HepG2 (cell line): ENCODE measurements around the gene TSEN54. TPM values are rescaled to one million over a fixed set of nuclear protein-coding genes. Genes with fewer than 3 reads are reported as not detected.

ENCODE experiments used
- ASH2L ChIP-seq: fragments of 300-600, 200-600 bp; sonication (generic); IDR thresholded peaks from 2 replicates; pipeline ENCODE4 v1.7.0; 2017; ENCODE audit warnings: low read depth, mild to moderate bottlenecking, moderate library complexity, mixed read lengths, low read length; ENCODE audit not compliant: insufficient read length
- CBFB ChIP-seq: sonication (generic); formaldehyde crosslinking; IDR thresholded peaks from 2 replicates; pipeline ENCODE4 v1.4.0; 2020; ENCODE audit warnings: missing genetic modification reagents
- FOSL2 ChIP-seq: sonication (generic); formaldehyde crosslinking; IDR thresholded peaks from 2 replicates; pipeline ENCODE4 v1.4.0; 2020; ENCODE audit warnings: missing genetic modification reagents
- GATAD1 ChIP-seq: IDR thresholded peaks from 2 replicates; pipeline ENCODE4 v1.6.1; 2016; ENCODE audit warnings: missing genetic modification reagents, missing compliant biosample characterization
- HOXA5 ChIP-seq: sonication (generic); formaldehyde crosslinking; IDR thresholded peaks from 2 replicates; pipeline ENCODE4 v1.4.0; 2020; ENCODE audit warnings: missing genetic modification reagents
- KDM2A ChIP-seq: sonication (generic); formaldehyde crosslinking; IDR thresholded peaks from 2 replicates; pipeline ENCODE4 v1.4.0; 2020; ENCODE audit warnings: low read depth, missing genetic modification reagents, borderline replicate concordance
- POLR2A ChIP-seq, 2 experiments: IDR thresholded peaks; 2 replicates each; pipeline ENCODE4 v1.6.1; 2011; ENCODE audit warnings: low read depth in 2 of 2, low read length in 2 of 2, mild to moderate bottlenecking in 1 of 2, moderate library complexity in 1 of 2; ENCODE audit not compliant: insufficient read depth in 1 of 2
- SMAD1 ChIP-seq: sonication (generic); formaldehyde crosslinking; IDR thresholded peaks from 2 replicates; pipeline ENCODE4 v1.4.0; 2020; ENCODE audit warnings: missing genetic modification reagents, low read depth, mild to moderate bottlenecking, borderline replicate concordance
- TEAD3 ChIP-seq: optimal IDR thresholded peaks from 2 replicates; pipeline ENCODE3; 2016; ENCODE audit warnings: borderline replicate concordance
- TGIF2 ChIP-seq: IDR thresholded peaks from 2 replicates; pipeline ENCODE4 v1.6.1; 2016; ENCODE audit warnings: control low read depth, missing compliant biosample characterization
- ZEB1 ChIP-seq: IDR thresholded peaks from 2 replicates; pipeline ENCODE4 v1.6.1; 2012; ENCODE audit warnings: mild to moderate bottlenecking, low read depth, inconsistent platforms; ENCODE audit not compliant: insufficient replicate concordance
- ZNF292 ChIP-seq: sonication (generic); formaldehyde crosslinking; IDR thresholded peaks from 2 replicates; pipeline ENCODE4 v1.8.1; 2022; ENCODE audit warnings: mild to moderate bottlenecking, low read depth, missing genetic modification reagents, borderline replicate concordance
- ZNF768 ChIP-seq: sonication (generic); formaldehyde crosslinking; IDR thresholded peaks from 2 replicates; pipeline ENCODE4 v1.4.0; 2020; ENCODE audit warnings: missing genetic modification reagents
- ZNF792 ChIP-seq: IDR thresholded peaks from 2 replicates; pipeline ENCODE4 v1.6.1; 2016
- ZNF891 ChIP-seq: sonication (generic); formaldehyde crosslinking; IDR thresholded peaks from 2 replicates; pipeline ENCODE4 v1.5.0; 2020; ENCODE audit warnings: mild to moderate bottlenecking, missing genetic modification reagents
- polyA plus RNA-seq, 8 experiments: library from polyadenylated mRNA; depleted of rRNA in 3 of 8; stranded (reverse) in 7 of 8; unstranded in 1 of 8; fragments of >200 nt; fragmentation: Illumina TruSeq in 4 of 8; extraction: Trizol in 4 of 8; gene quantifications; 2 replicates each; pipeline versions ENCODE4 v1.2.1 to v1.2.3, GENCODE V29; 2011 to 2016; ENCODE audit warnings: low read depth in 4 of 8, missing spikeins in 1 of 8, mixed read lengths in 1 of 8; ENCODE audit not compliant: insufficient read depth in 1 of 8
- total RNA-seq, 5 experiments: library from RNA; depleted of rRNA; stranded (reverse); fragments of >200 nt; fragmentation: Illumina TruSeq; extraction: Trizol; gene quantifications; 2 replicates each; pipeline ENCODE4 v1.2.3, GENCODE V29; 2016; ENCODE audit warnings: low read depth in 1 of 5
- TF ChIP-seq, protein P1 (sequence below): sonication (generic); formaldehyde crosslinking; IDR thresholded peaks from 2 replicates; pipeline ENCODE4 v1.4.0; 2020; ENCODE audit warnings: mild to moderate bottlenecking, missing genetic modification reagents
- TF ChIP-seq, protein P2 (sequence below): sonication (generic); formaldehyde crosslinking; IDR thresholded peaks from 2 replicates; pipeline ENCODE4 v1.9.0; 2022; ENCODE audit warnings: missing genetic modification reagents, mild to moderate bottlenecking, borderline replicate concordance
- TF ChIP-seq, protein P3 (sequence below): sonication (generic); formaldehyde crosslinking; IDR thresholded peaks from 2 replicates; pipeline ENCODE4 v1.4.0; 2020; ENCODE audit warnings: missing genetic modification reagents
- TF ChIP-seq, protein P4 (sequence below): sonication (generic); formaldehyde crosslinking; IDR thresholded peaks from 2 replicates; pipeline ENCODE4 v1.5.0; 2020; ENCODE audit warnings: mild to moderate bottlenecking, missing genetic modification reagents, borderline replicate concordance

The TSEN54 gene
- total and polyA plus RNA-seq, 2 of the 13 experiments (the other 11 are each of a cell fraction or from before 2014, with no cell fraction given), result 62.9 to 63.3 TPM

DNA sequence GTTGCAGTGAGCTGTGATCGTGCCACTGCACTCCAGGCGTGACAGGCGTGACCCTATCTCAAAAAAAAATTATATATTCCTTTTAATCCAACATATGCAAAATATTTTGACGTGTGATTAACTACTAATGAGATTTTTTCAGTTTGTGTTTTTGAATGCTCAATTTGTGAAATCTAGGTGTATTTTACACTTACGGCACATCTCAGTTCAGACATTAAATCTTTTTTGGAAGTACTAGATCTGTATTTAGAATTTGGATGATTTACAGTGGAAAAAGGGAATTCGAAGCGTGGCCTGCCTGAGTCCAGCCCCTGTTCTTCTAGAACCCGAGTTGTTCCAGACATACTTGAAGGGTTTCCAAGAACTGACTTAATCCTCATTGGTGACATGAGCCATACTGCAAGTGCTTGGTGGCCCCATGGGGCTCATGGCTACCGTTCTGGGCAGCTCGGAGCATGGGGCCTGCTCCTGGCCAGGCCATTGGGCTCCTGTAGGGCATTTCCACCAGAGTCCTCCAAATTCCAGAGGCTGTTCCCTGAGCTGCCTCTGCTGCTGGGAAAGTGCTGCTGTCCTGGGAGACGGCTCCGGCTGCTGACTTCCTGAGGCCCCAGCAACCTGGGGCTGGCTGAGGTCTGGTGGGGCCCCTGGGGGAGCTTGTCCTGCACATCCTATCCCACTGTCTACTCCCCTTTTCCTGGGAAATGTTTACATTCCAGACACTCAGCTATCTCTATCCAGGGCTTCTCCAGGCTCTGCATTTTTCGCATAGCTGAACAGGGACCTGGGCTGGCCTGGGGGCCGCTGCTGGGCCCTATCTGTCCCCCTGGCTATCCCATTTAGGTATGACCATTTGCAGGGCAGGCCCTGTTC is 36.3 kb downstream of the TSEN54 start (continued):
- TF ChIP-seq, protein P1, sequence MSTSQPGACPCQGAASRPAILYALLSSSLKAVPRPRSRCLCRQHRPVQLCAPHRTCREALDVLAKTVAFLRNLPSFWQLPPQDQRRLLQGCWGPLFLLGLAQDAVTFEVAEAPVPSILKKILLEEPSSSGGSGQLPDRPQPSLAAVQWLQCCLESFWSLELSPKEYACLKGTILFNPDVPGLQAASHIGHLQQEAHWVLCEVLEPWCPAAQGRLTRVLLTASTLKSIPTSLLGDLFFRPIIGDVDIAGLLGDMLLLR, result no peak
- TF ChIP-seq GATAD1 (CRISPR knock-in tag), result peak; percentile 43; the same call in 1 of the 2 replicates
- TF ChIP-seq SMAD1 (CRISPR knock-in tag), result 0 out of 2 replicates have a peak, but pooled peaks have one; percentile 48
- TF ChIP-seq HOXA5 (CRISPR knock-in tag), result no peak
- 0 out of 4 replicates have a peak, but pooled peaks of 1 of the 2 experiments have one; percentile 18 for TF ChIP-seq POLR2A (IDR thresholded peaks at IDR 0.05; ENCODE audit: insufficient read depth in 1 of 2, low read depth in 2 of 2, low read length in 2 of 2)
- TF ChIP-seq ZNF292, result peak; percentile 54; the same call in 1 of the 2 replicates
- peak; percentile 86 for TF ChIP-seq ZEB1
- peak; percentile 65; the same call in 1 of the 2 replicates for TF ChIP-seq ZNF768 (CRISPR knock-in tag)
- TF ChIP-seq ZNF792 (CRISPR knock-in tag), result peak; percentile 98
- TF ChIP-seq TEAD3 (CRISPR knock-in tag), result peak; percentile 99
- 0 out of 2 replicates have a peak, but pooled peaks have one; percentile 41 for TF ChIP-seq CBFB (CRISPR knock-in tag)
- TF ChIP-seq ASH2L, result peak; percentile 31
- TF ChIP-seq ZNF891, result 0 out of 2 replicates have a peak, but pooled peaks have one; percentile 70
- peak; percentile 42; the same call in 1 of the 2 replicates for TF ChIP-seq TGIF2
- TF ChIP-seq, protein P2, sequence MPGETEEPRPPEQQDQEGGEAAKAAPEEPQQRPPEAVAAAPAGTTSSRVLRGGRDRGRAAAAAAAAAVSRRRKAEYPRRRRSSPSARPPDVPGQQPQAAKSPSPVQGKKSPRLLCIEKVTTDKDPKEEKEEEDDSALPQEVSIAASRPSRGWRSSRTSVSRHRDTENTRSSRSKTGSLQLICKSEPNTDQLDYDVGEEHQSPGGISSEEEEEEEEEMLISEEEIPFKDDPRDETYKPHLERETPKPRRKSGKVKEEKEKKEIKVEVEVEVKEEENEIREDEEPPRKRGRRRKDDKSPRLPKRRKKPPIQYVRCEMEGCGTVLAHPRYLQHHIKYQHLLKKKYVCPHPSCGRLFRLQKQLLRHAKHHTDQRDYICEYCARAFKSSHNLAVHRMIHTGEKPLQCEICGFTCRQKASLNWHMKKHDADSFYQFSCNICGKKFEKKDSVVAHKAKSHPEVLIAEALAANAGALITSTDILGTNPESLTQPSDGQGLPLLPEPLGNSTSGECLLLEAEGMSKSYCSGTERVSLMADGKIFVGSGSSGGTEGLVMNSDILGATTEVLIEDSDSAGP, result peak; percentile 68; the same call in 1 of the 2 replicates
- peak; percentile 52 for TF ChIP-seq FOSL2 (CRISPR knock-in tag)
- TF ChIP-seq KDM2A (CRISPR knock-in tag), result peak; percentile 62
- TF ChIP-seq, protein P3, sequence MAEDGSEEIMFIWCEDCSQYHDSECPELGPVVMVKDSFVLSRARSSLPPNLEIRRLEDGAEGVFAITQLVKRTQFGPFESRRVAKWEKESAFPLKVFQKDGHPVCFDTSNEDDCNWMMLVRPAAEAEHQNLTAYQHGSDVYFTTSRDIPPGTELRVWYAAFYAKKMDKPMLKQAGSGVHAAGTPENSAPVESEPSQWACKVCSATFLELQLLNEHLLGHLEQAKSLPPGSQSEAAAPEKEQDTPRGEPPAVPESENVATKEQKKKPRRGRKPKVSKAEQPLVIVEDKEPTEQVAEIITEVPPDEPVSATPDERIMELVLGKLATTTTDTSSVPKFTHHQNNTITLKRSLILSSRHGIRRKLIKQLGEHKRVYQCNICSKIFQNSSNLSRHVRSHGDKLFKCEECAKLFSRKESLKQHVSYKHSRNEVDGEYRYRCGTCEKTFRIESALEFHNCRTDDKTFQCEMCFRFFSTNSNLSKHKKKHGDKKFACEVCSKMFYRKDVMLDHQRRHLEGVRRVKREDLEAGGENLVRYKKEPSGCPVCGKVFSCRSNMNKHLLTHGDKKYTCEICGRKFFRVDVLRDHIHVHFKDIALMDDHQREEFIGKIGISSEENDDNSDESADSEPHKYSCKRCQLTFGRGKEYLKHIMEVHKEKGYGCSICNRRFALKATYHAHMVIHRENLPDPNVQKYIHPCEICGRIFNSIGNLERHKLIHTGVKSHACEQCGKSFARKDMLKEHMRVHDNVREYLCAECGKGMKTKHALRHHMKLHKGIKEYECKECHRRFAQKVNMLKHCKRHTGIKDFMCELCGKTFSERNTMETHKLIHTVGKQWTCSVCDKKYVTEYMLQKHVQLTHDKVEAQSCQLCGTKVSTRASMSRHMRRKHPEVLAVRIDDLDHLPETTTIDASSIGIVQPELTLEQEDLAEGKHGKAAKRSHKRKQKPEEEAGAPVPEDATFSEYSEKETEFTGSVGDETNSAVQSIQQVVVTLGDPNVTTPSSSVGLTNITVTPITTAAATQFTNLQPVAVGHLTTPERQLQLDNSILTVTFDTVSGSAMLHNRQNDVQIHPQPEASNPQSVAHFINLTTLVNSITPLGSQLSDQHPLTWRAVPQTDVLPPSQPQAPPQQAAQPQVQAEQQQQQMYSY (CRISPR knock-in tag), result peak; percentile 53; the same call in 1 of the 2 replicates
- TF ChIP-seq, protein P4, sequence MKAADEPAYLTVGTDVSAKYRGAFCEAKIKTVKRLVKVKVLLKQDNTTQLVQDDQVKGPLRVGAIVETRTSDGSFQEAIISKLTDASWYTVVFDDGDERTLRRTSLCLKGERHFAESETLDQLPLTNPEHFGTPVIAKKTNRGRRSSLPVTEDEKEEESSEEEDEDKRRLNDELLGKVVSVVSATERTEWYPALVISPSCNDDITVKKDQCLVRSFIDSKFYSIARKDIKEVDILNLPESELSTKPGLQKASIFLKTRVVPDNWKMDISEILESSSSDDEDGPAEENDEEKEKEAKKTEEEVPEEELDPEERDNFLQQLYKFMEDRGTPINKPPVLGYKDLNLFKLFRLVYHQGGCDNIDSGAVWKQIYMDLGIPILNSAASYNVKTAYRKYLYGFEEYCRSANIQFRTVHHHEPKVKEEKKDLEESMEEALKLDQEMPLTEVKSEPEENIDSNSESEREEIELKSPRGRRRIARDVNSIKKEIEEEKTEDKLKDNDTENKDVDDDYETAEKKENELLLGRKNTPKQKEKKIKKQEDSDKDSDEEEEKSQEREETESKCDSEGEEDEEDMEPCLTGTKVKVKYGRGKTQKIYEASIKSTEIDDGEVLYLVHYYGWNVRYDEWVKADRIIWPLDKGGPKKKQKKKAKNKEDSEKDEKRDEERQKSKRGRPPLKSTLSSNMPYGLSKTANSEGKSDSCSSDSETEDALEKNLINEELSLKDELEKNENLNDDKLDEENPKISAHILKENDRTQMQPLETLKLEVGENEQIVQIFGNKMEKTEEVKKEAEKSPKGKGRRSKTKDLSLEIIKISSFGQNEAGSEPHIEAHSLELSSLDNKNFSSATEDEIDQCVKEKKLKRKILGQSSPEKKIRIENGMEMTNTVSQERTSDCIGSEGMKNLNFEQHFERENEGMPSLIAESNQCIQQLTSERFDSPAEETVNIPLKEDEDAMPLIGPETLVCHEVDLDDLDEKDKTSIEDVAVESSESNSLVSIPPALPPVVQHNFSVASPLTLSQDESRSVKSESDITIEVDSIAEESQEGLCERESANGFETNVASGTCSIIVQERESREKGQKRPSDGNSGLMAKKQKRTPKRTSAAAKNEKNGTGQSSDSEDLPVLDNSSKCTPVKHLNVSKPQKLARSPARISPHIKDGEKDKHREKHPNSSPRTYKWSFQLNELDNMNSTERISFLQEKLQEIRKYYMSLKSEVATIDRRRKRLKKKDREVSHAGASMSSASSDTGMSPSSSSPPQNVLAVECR, result peak; percentile 70; the same call in 1 of the 2 replicates
